WTC11 (cell line): ENCODE results near the gene KCTD20. TPM values are rescaled to one million over a fixed set of nuclear protein-coding genes. Genes with fewer than 3 reads are reported as not detected.

Experiments
- ATAC-seq: fragments of 200-7000 bp; cut with Tn5 transposase; 2 replicates; pipeline ENCODE4 v1.10.0; 2021; ENCODE audit warnings: mild to moderate bottlenecking, moderate library complexity
- CTCF ChIA-PET: fragments of 300-600 bp; sonication (Branson Sonifier 250); formaldehyde crosslinking; loops from one replicate; lab custom pipeline; 2021; ENCODE audit warnings: antibody characterized with exemption; lab: Charles Lee
- POLR2A ChIA-PET: fragments of 350-600 bp; sonication (Branson Sonifier 250); formaldehyde crosslinking; loops from one replicate; lab custom pipeline; 2021; ENCODE audit warnings: antibody characterized with exemption; lab: Charles Lee
- DNase-seq: peaks from one replicate; pipeline ENCODE4 v3.0.0; 2021; ENCODE audit warnings: low spot score
- H3K27ac Mint-ChIP-seq: 2 replicates; pipeline ENCODE4 v1.8.0; 2021; ENCODE audit warnings: mixed read lengths
- H3K27me3 Mint-ChIP-seq: 2 replicates; pipeline ENCODE4 v1.8.0; 2021; ENCODE audit warnings: low read depth, mild to moderate bottlenecking, moderate library complexity, mixed read lengths
- H3K36me3 Mint-ChIP-seq: 2 replicates; pipeline ENCODE4 v1.8.0; 2021; ENCODE audit warnings: mixed read lengths
- H3K4me1 Mint-ChIP-seq: 2 replicates; pipeline ENCODE4 v1.8.0; 2022; ENCODE audit warnings: mixed read lengths
- H3K4me3 Mint-ChIP-seq: 2 replicates; pipeline ENCODE4 v1.8.0; 2021; ENCODE audit warnings: mild to moderate bottlenecking, moderate library complexity, mixed read lengths
- H3K9me3 Mint-ChIP-seq: 2 replicates; pipeline ENCODE4 v1.8.0; 2021; ENCODE audit warnings: mixed read lengths
- ATF1 ChIP-seq: sonication (generic); formaldehyde crosslinking; IDR thresholded peaks from 2 replicates; pipeline ENCODE4 v1.8.1; 2023; ENCODE audit warnings: mild to moderate bottlenecking, moderate library complexity, missing genetic modification reagents
- CBFB ChIP-seq: sonication (generic); formaldehyde crosslinking; IDR thresholded peaks from 2 replicates; pipeline ENCODE4 v1.8.1; 2022; ENCODE audit warnings: mild to moderate bottlenecking, low read depth, missing genetic modification reagents
- CREB1 ChIP-seq: sonication (generic); formaldehyde crosslinking; IDR thresholded peaks from 2 replicates; pipeline ENCODE4 v1.8.0; 2023; ENCODE audit warnings: mild to moderate bottlenecking, missing genetic modification reagents
- E2F1 ChIP-seq: sonication (generic); formaldehyde crosslinking; IDR thresholded peaks from 2 replicates; pipeline ENCODE4 v1.8.0; 2022; ENCODE audit warnings: mild to moderate bottlenecking, missing genetic modification reagents
- ESRRA ChIP-seq: sonication (generic); formaldehyde crosslinking; IDR thresholded peaks from 2 replicates; pipeline ENCODE4 v1.8.1; 2022; ENCODE audit warnings: mild to moderate bottlenecking, missing genetic modification reagents, borderline replicate concordance
- GABPB1 ChIP-seq: sonication (generic); formaldehyde crosslinking; IDR thresholded peaks from 2 replicates; pipeline ENCODE4 v1.8.1; 2023; ENCODE audit warnings: mild to moderate bottlenecking, missing genetic modification reagents
- IRF2 ChIP-seq: sonication (generic); formaldehyde crosslinking; IDR thresholded peaks from 2 replicates; pipeline ENCODE4 v1.8.0; 2022; ENCODE audit warnings: low read depth, missing genetic modification reagents, borderline replicate concordance
- JAZF1 ChIP-seq: fragments of 250-450 bp; sonication (Bioruptor Pico); IDR thresholded peaks from 2 replicates; pipeline ENCODE4 v1.9.0; 2021; ENCODE audit warnings: moderate library complexity, mild to moderate bottlenecking, inconsistent platforms
- JUN ChIP-seq: sonication (generic); formaldehyde crosslinking; IDR thresholded peaks from 2 replicates; pipeline ENCODE4 v1.8.0; 2023; ENCODE audit warnings: mild to moderate bottlenecking, missing genetic modification reagents
- MXD4 ChIP-seq: fragments of 250-450 bp; sonication (Bioruptor Pico); IDR thresholded peaks from 2 replicates; pipeline ENCODE4 v1.8.0; 2021; ENCODE audit warnings: mild to moderate bottlenecking, moderate library complexity, borderline replicate concordance
- MYBL2 ChIP-seq: sonication (generic); formaldehyde crosslinking; IDR thresholded peaks from 2 replicates; pipeline ENCODE4 v1.8.1; 2023; ENCODE audit warnings: mild to moderate bottlenecking, moderate library complexity, missing genetic modification reagents
- STAT6 ChIP-seq: sonication (generic); formaldehyde crosslinking; conservative IDR thresholded peaks from 2 replicates; pipeline ENCODE4 v1.8.1; 2023; ENCODE audit warnings: mild to moderate bottlenecking, low read depth, missing genetic modification reagents, moderate library complexity
- TEAD4 ChIP-seq: sonication (generic); formaldehyde crosslinking; IDR thresholded peaks from 2 replicates; pipeline ENCODE4 v1.8.0; 2022; ENCODE audit warnings: mild to moderate bottlenecking, missing genetic modification reagents
- ZMAT4 ChIP-seq: fragments of 250-450 bp; sonication (Bioruptor Pico); IDR thresholded peaks from 2 replicates; pipeline ENCODE4 v1.9.0; 2021; ENCODE audit warnings: mild to moderate bottlenecking
- ZNF263 ChIP-seq: sonication (generic); formaldehyde crosslinking; IDR thresholded peaks from 2 replicates; pipeline ENCODE4 v1.8.1; 2022; ENCODE audit warnings: low read depth, mild to moderate bottlenecking, moderate library complexity, missing genetic modification reagents
- total RNA-seq: library from RNA; stranded (reverse); gene quantifications from 3 replicates; pipeline ENCODE4 v1.2.3, GENCODE V29; 2021
- TF ChIP-seq, protein P1 (sequence below): sonication (generic); formaldehyde crosslinking; IDR thresholded peaks from 2 replicates; pipeline ENCODE4 v1.8.1; 2023; ENCODE audit warnings: mild to moderate bottlenecking, moderate library complexity, missing genetic modification reagents
- TF ChIP-seq, protein P2 (sequence below): sonication (generic); formaldehyde crosslinking; IDR thresholded peaks from 2 replicates; pipeline ENCODE4 v1.8.1; 2023; ENCODE audit warnings: mild to moderate bottlenecking, missing genetic modification reagents, moderate library complexity
- TF ChIP-seq, protein P3 (sequence below): fragments of 250-450 bp; sonication (Bioruptor Pico); IDR thresholded peaks from 2 replicates; pipeline ENCODE4 v1.8.0; 2021; ENCODE audit warnings: mild to moderate bottlenecking

The KCTD20 gene
- total RNA-seq, 1 experiment from 2014 or later, result 26.7 TPM

DNA sequence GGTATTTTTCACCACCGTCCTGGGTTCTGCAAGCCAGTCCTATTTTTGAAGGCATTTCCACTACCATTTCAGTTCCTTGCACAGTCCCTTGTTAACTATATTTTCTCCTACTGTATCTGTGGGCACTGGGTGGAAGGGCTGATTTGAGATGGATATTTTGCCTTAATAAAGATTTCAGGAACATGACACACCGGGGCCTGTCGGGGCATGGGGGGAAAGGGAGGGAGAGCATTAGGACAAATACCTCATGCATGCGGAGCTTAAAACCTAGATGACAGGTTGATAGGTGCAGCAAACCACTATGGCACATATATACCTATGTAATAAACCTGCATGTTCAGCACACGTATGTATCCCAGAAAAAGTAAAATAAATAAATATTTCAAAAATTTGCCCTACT is 82.1 kb downstream of the KCTD20 start (continued):
- TF ChIP-seq, protein P1, sequence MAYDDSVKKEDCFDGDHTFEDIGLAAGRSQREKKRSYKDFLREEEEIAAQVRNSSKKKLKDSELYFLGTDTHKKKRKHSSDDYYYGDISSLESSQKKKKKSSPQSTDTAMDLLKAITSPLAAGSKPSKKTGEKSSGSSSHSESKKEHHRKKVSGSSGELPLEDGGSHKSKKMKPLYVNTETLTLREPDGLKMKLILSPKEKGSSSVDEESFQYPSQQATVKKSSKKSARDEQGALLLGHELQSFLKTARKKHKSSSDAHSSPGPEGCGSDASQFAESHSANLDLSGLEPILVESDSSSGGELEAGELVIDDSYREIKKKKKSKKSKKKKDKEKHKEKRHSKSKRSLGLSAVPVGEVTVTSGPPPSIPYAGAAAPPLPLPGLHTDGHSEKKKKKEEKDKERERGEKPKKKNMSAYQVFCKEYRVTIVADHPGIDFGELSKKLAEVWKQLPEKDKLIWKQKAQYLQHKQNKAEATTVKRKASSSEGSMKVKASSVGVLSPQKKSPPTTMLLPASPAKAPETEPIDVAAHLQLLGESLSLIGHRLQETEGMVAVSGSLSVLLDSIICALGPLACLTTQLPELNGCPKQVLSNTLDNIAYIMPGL (CRISPR knock-in tag), result no peak

DNA sequence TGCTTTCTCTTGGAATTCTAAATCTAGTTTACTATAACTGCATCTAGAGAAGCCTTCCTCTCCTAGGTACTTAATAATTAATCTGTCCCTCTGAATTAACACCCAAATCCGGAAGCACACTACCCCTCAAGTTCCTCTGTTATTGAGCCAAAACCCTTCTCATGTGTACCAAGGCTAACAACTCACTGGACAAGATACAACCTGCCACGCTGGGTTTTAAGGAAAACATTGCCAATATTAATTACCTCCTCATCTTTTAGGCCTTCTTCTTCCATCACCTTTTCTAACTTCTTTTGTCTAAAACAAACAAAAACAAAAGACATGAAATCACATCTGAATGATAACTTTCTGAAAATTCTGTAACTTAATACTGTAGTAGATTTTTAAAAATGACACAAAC is 82.5 kb downstream of the KCTD20 start:
- ChIA-PET CTCF (no interaction called here), POLR2A (no interaction called here)
- no peaks in the 10 kb centered on the region for H3K4me1 Mint-ChIP-seq
- no peak overlapping the region for H3K4me3 Mint-ChIP-seq
- no peaks in the 10 kb centered on the region for H3K9me3 Mint-ChIP-seq
- DNase-seq (no peak), ATAC-seq (no peak)
- no peaks in the 10 kb centered on the region for H3K27me3 Mint-ChIP-seq
- H3K36me3 Mint-ChIP-seq, result peaks cover 34% of the 10 kb centered on the region
- TF ChIP-seq MYBL2 (CRISPR knock-in tag) (no peak), IRF2 (CRISPR knock-in tag) (no peak), ATF1 (no peak), ESRRA (CRISPR knock-in tag) (no peak), GABPB1 (CRISPR knock-in tag) (no peak)
- TF ChIP-seq, protein P2, sequence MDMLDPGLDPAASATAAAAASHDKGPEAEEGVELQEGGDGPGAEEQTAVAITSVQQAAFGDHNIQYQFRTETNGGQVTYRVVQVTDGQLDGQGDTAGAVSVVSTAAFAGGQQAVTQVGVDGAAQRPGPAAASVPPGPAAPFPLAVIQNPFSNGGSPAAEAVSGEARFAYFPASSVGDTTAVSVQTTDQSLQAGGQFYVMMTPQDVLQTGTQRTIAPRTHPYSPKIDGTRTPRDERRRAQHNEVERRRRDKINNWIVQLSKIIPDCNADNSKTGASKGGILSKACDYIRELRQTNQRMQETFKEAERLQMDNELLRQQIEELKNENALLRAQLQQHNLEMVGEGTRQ (CRISPR knock-in tag), result no peak
- no peak overlapping the region for H3K27ac Mint-ChIP-seq

DNA sequence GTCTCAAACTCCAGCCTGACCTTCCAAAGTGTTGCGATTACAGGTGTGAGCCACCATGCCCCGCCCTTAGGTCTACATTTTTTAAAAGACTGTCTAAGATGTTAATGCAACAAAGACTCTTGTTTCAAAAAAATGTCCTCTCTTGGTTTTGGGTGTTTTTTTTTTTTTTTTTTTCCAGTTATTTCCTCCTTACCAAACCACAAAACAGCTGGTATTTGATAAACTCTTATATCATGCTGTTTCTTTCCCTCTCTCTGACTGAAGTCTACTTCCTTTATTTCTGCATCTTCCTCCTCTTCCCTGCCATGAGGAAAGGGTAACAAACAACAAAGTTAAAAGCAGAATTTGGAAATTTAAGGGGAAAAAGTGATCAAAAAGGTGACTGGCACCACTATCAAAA is 83.3 kb downstream of the KCTD20 start:
- H3K36me3 Mint-ChIP-seq, result peaks cover 29% of the 10 kb centered on the region
- no peak overlapping the region for H3K4me3 Mint-ChIP-seq
- no peaks in the 10 kb centered on the region for H3K9me3 Mint-ChIP-seq
- DNase-seq (no peak), ATAC-seq (no peak)
- peak overlapping the region; percentile 74 for H3K27ac Mint-ChIP-seq
- POLR2A ChIA-PET, result no interaction called here
- H3K4me1 Mint-ChIP-seq, result no peaks in the 10 kb centered on the region
- H3K27me3 Mint-ChIP-seq, result no peaks in the 10 kb centered on the region
- CTCF ChIA-PET, result interaction anchor here (0.7 kb wide), 1 partner anchor 97 kb away, joined by 4 read pairs; no protein-coding TSS in a partner anchor
- TF ChIP-seq JUN (no peak), MXD4 (CRISPR knock-in tag) (no peak), ZMAT4 (CRISPR knock-in tag) (no peak), JAZF1 (CRISPR knock-in tag) (no peak), ESRRA (CRISPR knock-in tag) (no peak), ZNF263 (CRISPR knock-in tag) (no peak), IRF2 (CRISPR knock-in tag) (no peak), CBFB (CRISPR knock-in tag) (no peak), E2F1 (CRISPR knock-in tag) (no peak), STAT6 (CRISPR knock-in tag) (no peak), CREB1 (CRISPR knock-in tag) (no peak), TEAD4 (no peak)
- TF ChIP-seq, protein P3, sequence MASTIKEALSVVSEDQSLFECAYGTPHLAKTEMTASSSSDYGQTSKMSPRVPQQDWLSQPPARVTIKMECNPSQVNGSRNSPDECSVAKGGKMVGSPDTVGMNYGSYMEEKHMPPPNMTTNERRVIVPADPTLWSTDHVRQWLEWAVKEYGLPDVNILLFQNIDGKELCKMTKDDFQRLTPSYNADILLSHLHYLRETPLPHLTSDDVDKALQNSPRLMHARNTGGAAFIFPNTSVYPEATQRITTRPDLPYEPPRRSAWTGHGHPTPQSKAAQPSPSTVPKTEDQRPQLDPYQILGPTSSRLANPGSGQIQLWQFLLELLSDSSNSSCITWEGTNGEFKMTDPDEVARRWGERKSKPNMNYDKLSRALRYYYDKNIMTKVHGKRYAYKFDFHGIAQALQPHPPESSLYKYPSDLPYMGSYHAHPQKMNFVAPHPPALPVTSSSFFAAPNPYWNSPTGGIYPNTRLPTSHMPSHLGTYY, result no peak
